ENCODE measurements around the gene CDH4.

The CDH4 gene

DNA sequence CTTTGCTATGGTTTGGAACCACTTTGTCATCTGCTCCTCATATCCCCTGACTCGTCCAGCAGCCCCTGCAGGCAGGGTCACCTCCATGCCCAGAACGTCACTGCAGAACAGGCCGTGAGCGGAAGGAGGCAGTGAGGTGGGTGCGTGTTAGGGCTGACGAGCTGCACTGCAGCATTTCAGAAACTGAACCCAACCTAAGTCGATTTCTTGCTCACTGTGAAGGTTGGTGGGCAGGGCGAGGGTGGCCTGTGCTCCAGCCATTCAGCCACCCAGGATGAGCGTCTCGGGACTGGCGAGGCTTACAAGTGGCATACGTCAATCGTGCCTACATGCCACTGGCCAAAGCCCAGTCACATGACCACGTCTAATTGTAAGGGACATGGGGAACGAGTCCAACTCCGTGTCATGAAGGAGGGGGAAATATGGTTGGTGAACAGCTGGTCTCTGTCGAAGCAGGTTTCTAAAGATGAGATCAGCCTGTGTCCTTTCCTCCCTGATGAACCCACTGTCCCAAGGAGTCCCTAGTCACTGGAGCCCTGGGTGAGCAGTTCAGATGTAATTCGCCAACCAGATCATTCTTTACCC, 524.5 kb downstream of the CDH4 start:
- no peak for DNase-seq (ENCODE audit: low read depth, low spot score)
- TF ChIP-seq, protein P1, sequence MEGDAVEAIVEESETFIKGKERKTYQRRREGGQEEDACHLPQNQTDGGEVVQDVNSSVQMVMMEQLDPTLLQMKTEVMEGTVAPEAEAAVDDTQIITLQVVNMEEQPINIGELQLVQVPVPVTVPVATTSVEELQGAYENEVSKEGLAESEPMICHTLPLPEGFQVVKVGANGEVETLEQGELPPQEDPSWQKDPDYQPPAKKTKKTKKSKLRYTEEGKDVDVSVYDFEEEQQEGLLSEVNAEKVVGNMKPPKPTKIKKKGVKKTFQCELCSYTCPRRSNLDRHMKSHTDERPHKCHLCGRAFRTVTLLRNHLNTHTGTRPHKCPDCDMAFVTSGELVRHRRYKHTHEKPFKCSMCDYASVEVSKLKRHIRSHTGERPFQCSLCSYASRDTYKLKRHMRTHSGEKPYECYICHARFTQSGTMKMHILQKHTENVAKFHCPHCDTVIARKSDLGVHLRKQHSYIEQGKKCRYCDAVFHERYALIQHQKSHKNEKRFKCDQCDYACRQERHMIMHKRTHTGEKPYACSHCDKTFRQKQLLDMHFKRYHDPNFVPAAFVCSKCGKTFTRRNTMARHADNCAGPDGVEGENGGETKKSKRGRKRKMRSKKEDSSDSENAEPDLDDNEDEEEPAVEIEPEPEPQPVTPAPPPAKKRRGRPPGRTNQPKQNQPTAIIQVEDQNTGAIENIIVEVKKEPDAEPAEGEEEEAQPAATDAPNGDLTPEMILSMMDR (IDR thresholded peaks at IDR 0.05; ENCODE audit: low read depth, low read length): no peak
- in situ Hi-C loops (cut with HindIII; ENCODE audit: low sequenced_read_pairs): no loop called here

DNA sequence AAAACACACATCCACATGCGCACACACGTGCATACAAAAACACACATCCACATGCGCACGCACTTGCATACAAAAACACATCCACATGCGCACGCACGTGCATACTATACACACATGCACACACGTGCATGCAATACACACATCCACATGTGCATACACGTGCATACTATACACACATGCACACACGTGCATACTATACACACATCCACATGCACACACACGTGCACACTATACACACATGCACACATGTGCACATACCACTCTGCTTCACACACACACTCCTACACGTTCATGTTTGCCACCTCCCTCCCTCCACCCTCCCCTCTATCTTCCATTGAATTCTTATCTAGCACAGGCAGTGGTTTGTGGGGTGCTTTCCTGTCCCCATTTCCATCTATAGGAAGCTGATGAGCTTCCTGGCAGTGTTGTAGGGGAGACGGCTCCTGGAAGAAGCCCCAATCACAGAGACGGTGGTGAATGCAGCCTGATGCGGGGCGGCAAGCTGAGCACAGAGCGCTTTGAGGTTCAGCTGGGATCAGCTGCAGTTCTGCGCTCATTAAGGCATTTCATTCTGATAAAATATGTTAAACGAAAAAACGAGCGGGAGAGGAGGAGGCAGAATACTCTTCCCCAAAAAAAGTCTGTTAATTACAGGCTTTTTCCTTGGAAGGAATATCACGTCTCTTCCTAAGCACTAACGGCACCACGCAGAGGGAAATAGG, 525.9 kb downstream of the CDH4 start:
- no peak for DNase-seq (ENCODE audit: low read depth, low spot score)
- in situ Hi-C loops (cut with HindIII; ENCODE audit: low sequenced_read_pairs): no loop called here
- TF ChIP-seq, protein P1 (IDR thresholded peaks at IDR 0.05; ENCODE audit: low read depth, low read length): no peak
- H3K4me3 ChIP-seq (ENCODE audit: low read depth, low read length): no peak overlapping the region

More for the DNA sequence above, 524.5 kb downstream of the CDH4 start:
- no peak overlapping the region for H3K4me3 ChIP-seq (ENCODE audit: low read depth, low read length)

DNA sequence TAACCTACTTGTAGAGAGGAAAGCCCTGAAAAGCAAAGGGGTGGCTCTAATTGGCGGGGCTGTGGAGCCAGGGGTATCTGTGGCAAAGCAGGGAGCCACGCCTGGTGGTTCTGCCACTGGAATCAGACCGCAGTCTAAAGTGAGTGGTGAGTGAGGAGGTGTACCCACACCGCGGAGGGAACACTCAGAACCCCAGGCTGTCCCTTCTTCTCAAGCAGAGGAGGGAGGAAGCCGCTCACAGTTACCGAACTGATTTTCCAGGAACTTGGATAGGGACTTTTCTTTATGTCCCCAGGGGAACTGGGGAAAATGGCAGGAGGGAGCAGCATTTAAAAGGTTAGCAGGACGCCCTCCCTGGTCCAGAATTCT, 526.4 kb downstream of the CDH4 start:
- no peak for DNase-seq (ENCODE audit: low read depth, low spot score)
- TF ChIP-seq, protein P1 (IDR thresholded peaks at IDR 0.05; ENCODE audit: low read depth, low read length): no peak
- no peak overlapping the region for H3K4me3 ChIP-seq (ENCODE audit: low read depth, low read length)
- in situ Hi-C loops (cut with HindIII; ENCODE audit: low sequenced_read_pairs): no loop called here

DNA sequence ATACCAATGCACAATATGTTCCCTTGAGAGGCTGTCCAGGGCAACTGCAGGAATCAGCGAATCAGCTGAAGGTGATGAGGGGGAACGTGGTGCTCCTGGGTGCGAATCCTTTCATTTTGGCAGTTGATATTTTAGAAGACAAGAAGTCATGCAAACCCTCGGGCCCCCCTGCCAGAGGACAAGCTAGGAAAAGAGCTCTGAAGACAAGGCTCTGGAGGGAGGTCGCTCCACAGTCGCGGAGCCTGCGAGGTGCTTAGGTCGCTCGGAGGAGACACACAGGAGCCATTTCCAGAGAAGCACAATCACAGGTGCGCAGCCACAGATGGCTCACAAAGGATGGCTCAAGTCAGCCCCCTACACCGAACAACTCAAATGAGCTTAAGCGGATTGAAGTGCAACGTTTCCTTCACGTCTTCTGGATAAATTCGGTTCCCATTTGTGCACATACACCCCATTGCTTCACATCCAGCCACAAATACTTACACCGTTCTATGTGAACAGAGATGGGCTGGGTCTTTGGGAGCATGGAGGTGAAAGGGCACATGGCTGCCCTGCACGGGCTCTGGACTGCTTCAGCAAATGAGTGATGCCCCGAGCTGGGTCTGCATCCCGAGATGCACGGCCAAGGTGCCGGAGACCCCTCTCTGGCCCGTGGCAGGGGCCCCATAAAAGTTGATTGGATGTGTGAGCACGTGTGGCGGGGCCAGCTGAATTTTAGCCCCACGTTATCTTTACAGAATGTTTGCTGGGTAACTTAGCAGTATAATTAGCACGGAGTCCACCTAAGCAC, 527.3 kb downstream of the CDH4 start:
- TF ChIP-seq, protein P1 (IDR thresholded peaks at IDR 0.05; ENCODE audit: low read depth, low read length): no peak
- no peak overlapping the region for H3K4me3 ChIP-seq (ENCODE audit: low read depth, low read length)

DNA sequence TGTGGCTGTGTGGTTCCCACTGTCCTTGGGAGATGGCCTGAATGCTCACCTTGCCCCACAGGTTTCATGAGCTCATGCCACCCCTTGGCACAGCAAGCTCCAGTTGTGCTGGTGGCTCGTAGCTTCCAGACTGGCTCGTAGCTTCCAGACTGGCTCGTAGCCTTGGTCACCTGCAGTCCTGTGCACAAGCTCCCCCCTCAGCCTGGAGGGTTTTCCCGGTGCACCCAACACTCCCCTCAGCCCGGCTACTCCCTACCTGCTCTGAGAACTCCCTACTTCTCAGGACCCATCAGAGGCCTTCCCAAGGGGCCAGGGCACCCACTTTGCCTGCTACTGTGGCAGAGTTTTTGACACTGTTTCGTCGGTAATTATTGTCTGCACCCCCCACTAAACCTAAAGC, 528.0 kb downstream of the CDH4 start:
- TF ChIP-seq, protein P1 (IDR thresholded peaks at IDR 0.05; ENCODE audit: low read depth, low read length): no peak
- H3K4me3 ChIP-seq (ENCODE audit: low read depth, low read length): no peak overlapping the region
- in situ Hi-C loops (cut with HindIII; ENCODE audit: low sequenced_read_pairs): no loop called here
- DNase-seq (ENCODE audit: low read depth, low spot score): no peak

More for the DNA sequence above, 527.3 kb downstream of the CDH4 start:
- in situ Hi-C loops (cut with HindIII; ENCODE audit: low sequenced_read_pairs): no loop called here
- DNase-seq (ENCODE audit: low read depth, low spot score): no peak

DNA sequence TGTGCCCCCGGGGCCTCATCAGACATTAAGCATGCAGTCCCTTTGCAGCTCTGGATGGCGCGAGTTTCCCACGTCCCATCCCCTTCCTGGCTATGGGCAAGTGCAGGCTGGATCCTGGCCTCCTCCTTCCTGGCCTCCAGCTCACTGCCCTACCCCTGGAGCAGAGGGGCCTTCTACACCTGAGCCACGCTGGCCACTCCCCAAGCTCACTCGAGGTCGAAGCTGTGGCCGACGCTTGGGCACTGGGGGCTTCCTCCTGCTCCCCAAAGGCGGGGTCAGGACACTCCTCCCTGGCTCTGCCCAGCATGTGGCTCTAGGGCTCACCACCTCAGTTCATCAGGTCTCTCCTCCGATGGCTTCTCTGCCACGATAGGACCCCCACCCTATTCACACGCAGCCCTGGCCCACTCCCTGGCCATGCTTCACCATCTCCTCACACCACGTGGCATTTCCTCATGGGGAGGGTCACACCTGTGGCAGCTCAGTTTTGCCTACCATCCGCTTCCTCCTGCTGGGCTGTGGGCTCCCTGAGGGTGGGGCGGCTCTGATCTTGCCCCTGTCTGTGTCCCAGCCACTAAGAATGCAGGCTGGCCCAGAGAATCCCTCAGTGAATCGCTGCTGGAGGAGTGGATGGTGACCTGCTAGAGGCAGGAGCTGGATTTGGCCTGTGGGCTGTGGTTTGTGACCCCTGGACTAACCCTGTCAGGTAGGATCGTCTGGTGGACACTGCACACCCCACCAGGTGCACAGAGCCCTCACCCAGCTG, 532.9 kb downstream of the CDH4 start:
- in situ Hi-C loops (cut with HindIII; ENCODE audit: low sequenced_read_pairs): no loop called here
- TF ChIP-seq, protein P1 (IDR thresholded peaks at IDR 0.05; ENCODE audit: low read depth, low read length): no peak
- no peak for DNase-seq (ENCODE audit: low read depth, low spot score)
- no peak overlapping the region for H3K4me3 ChIP-seq (ENCODE audit: low read depth, low read length)

All from astrocyte of the spinal cord (primary cell).